GM19099 (cell line): ENCODE data around the gene GRXCR1.

ENCODE experiments used
- POLR2A ChIP-seq: IDR thresholded peaks from 3 replicates; pipeline ENCODE4 v1.6.1; 2011; ENCODE audit warnings: low read depth; ENCODE audit not compliant: insufficient read length; ENCODE audit errors: extremely low read depth

GRXCR1 gene

GRCh38 chr4:42906891-42907759 lies 14.6 kb downstream of the GRXCR1 start:
- no peak for TF ChIP-seq POLR2A

- no peak for TF ChIP-seq POLR2A
These were observed 17.9 kb downstream of the GRXCR1 start for GRCh38 chr4:42910459-42910858.

GRCh38 chr4:42914937-42915336 lies 22.4 kb downstream of the GRXCR1 start:
- TF ChIP-seq POLR2A: no peak

GRCh38 chr4:42915484-42915883 lies 23.0 kb downstream of the GRXCR1 start:
- TF ChIP-seq POLR2A: no peak

GRCh38 chr4:42917296-42917695 lies 24.8 kb downstream of the GRXCR1 start:
- no peak for TF ChIP-seq POLR2A

- TF ChIP-seq POLR2A: no peak
These were observed 30.9 kb downstream of the GRXCR1 start for GRCh38 chr4:42923431-42923830.

GRCh38 chr4:42925921-42926320 lies 33.4 kb downstream of the GRXCR1 start:
- no peak for TF ChIP-seq POLR2A

GRCh38 chr4:42927946-42928345 lies 35.4 kb downstream of the GRXCR1 start:
- TF ChIP-seq POLR2A: no peak

- TF ChIP-seq POLR2A: no peak
These were observed 36.1 kb downstream of the GRXCR1 start for GRCh38 chr4:42928582-42928981.

- TF ChIP-seq POLR2A: no peak
These were observed 49.7 kb downstream of the GRXCR1 start for GRCh38 chr4:42942216-42942615.

- TF ChIP-seq POLR2A: no peak
These were observed 53.4 kb downstream of the GRXCR1 start for GRCh38 chr4:42945874-42946273.

GRCh38 chr4:42953321-42953720 lies 60.8 kb downstream of the GRXCR1 start:
- TF ChIP-seq POLR2A: no peak

- TF ChIP-seq POLR2A: no peak
These were observed 62.6 kb downstream of the GRXCR1 start for GRCh38 chr4:42954963-42955669.

GRCh38 chr4:42955746-42956505 lies 63.4 kb downstream of the GRXCR1 start:
- TF ChIP-seq POLR2A: no peak

GRCh38 chr4:42965326-42965725 lies 72.8 kb downstream of the GRXCR1 start:
- no peak for TF ChIP-seq POLR2A
